Stimulated activated memory B cell treated with anti-CD40 and anti-IgM and Interleukin-4, amounts not matched to agents 10 μg/mL and 1 μg/mL and 100 μg/mL, for 72 hours (primary cell): Measurements from ENCODE around the gene CNTNAP2.

ENCODE experiments used
- ATAC-seq: fragments of 150-1000 bp; cut with Tn5 transposase; 2 replicates; pipeline ENCODE4 v1.10.0; 2021
- H3K27ac Mint-ChIP-seq: one replicate; pipeline ENCODE4 v1.8.0; 2022; ENCODE audit warnings: mild to moderate bottlenecking, mixed read lengths
- H3K27me3 Mint-ChIP-seq: one replicate; pipeline ENCODE4 v1.8.0; 2022; ENCODE audit warnings: mixed read lengths
- H3K36me3 Mint-ChIP-seq: one replicate; pipeline ENCODE4 v1.8.0; 2022; ENCODE audit warnings: mixed read lengths
- H3K4me1 Mint-ChIP-seq: one replicate; pipeline ENCODE4 v1.8.0; 2022; ENCODE audit warnings: mixed read lengths
- H3K4me3 Mint-ChIP-seq: one replicate; pipeline ENCODE4 v1.8.0; 2022; ENCODE audit warnings: mild to moderate bottlenecking, moderate library complexity, mixed read lengths
- H3K9me3 Mint-ChIP-seq: one replicate; pipeline ENCODE4 v1.8.0; 2022; ENCODE audit warnings: mixed read lengths

Gene CNTNAP2

DNA sequence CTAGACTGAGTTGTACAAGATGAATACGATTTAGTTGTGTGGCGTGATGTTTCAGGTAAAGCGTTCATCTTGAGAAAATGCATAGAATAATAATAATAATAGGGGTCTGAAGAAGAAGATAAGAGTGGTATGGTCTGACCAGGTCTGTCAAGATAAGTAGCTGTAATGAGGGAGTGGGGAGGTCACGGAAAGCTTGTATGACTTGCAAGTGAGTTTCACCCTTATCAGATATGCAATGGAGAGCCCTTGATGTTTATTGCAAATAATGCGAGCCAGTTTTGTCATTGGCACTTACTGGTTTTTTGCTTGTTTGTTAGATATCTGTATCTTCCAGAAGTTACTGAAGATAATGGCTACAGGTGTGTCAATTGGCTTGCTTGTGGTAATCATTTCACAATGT lies 611.5 kb downstream of the CNTNAP2 start:
- ATAC-seq, result no peak
- Mint-ChIP-seq H3K27ac (no peak overlapping the region), H3K4me1 (no peaks in the 10 kb centered on the region), H3K4me3 (no peak overlapping the region), H3K36me3 (no peaks in the 10 kb centered on the region), H3K27me3 (no peaks in the 10 kb centered on the region), H3K9me3 (no peaks in the 10 kb centered on the region)

- no peak overlapping the region for H3K4me3 Mint-ChIP-seq
- H3K9me3 Mint-ChIP-seq, result no peaks in the 10 kb centered on the region
- H3K36me3 Mint-ChIP-seq, result no peaks in the 10 kb centered on the region
- no peak overlapping the region for H3K27ac Mint-ChIP-seq
- no peaks in the 10 kb centered on the region for H3K4me1 Mint-ChIP-seq
- no peak for ATAC-seq
- no peaks in the 10 kb centered on the region for H3K27me3 Mint-ChIP-seq
These were observed 612.0 kb downstream of the CNTNAP2 start for GRCh38 chr7:146728611-146729010.

DNA sequence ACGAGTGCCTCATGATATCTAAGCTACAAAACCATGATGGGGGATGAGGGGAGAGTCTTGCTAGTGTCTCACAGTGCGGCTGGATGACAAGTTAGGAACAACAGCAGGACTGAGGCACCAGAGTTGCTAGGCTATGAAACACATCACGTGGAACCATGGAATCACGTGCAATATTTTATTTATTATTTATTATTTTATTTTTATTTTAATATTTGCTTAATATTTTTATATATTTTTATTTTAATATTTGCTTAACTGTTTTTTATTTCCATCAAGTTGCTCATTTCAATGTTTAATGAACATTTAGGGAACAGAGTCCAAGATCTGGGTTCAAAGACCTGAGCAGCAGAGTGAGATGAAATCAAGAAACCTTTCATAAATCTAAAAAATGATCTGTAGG lies 614.6 kb downstream of the CNTNAP2 start:
- Mint-ChIP-seq H3K4me3 (no peak overlapping the region), H3K4me1 (no peaks in the 10 kb centered on the region), H3K36me3 (no peaks in the 10 kb centered on the region), H3K9me3 (no peaks in the 10 kb centered on the region), H3K27me3 (no peaks in the 10 kb centered on the region), H3K27ac (no peak overlapping the region)
- no peak for ATAC-seq

DNA sequence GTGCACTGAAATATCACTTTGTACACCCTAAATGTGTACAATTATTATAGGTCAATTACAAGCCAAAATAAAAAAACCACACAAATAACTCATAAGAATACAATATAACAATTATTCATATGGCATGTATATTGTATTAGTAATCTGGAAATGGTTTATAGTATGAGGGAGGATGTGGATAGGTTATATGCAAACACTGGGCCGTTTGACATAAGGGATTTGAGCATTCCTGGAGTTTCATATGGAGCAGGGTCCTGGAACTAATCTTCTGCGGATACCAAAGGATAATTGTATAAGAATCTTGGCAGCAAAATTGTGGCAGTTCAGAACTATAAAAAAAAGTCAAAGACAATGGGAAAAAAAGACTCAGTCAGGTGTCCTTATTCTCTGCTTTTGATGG lies 619.4 kb downstream of the CNTNAP2 start:
- H3K9me3 Mint-ChIP-seq, result no peaks in the 10 kb centered on the region
- H3K27me3 Mint-ChIP-seq, result no peaks in the 10 kb centered on the region
- no peak for ATAC-seq
- no peaks in the 10 kb centered on the region for H3K4me1 Mint-ChIP-seq
- no peak overlapping the region for H3K27ac Mint-ChIP-seq
- no peaks in the 10 kb centered on the region for H3K36me3 Mint-ChIP-seq
- no peak overlapping the region for H3K4me3 Mint-ChIP-seq

GRCh38 chr7:146736446-146737190 lies 620.0 kb downstream of the CNTNAP2 start:
- Mint-ChIP-seq H3K36me3 (no peaks in the 10 kb centered on the region), H3K9me3 (peaks cover 3% of the 10 kb centered on the region), H3K4me1 (no peaks in the 10 kb centered on the region), H3K27me3 (no peaks in the 10 kb centered on the region), H3K4me3 (no peak overlapping the region), H3K27ac (no peak overlapping the region)
- no peak for ATAC-seq

GRCh38 chr7:146740039-146740438 lies 623.4 kb downstream of the CNTNAP2 start:
- H3K27ac Mint-ChIP-seq, result no peak overlapping the region

GRCh38 chr7:146741911-146742310 lies 625.3 kb downstream of the CNTNAP2 start:
- Mint-ChIP-seq H3K9me3 (peaks cover 8% of the 10 kb centered on the region), H3K36me3 (no peaks in the 10 kb centered on the region), H3K4me3 (no peak overlapping the region), H3K27me3 (no peaks in the 10 kb centered on the region), H3K27ac (no peak overlapping the region), H3K4me1 (no peaks in the 10 kb centered on the region)
- no peak for ATAC-seq

More at GRCh38 chr7:146740039-146740438, 623.4 kb downstream of the CNTNAP2 start:
- no peaks in the 10 kb centered on the region for H3K27me3 Mint-ChIP-seq
- H3K36me3 Mint-ChIP-seq, result no peaks in the 10 kb centered on the region
- H3K4me1 Mint-ChIP-seq, result no peaks in the 10 kb centered on the region
- H3K9me3 Mint-ChIP-seq, result peaks cover 8% of the 10 kb centered on the region
- H3K4me3 Mint-ChIP-seq, result no peak overlapping the region
- no peak for ATAC-seq

DNA sequence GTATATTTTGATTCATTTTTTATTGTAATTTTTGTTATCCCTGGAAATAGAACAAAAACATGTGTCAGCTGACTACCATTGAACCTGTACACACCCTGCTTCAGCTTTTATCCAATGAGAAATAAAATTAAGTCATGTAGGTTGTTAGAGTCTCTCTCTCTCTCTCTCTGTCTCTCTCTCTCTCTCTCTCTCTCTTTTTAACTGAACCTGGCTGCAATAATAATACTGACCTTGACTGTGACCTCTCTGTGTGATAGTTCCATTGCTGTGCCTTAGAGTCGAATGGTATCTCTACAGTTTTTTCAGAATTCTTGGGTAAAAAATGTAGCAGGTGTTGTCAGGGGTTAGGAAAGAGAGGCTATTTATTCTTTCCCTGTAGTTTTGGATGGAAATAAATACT lies 637.8 kb downstream of the CNTNAP2 start:
- Mint-ChIP-seq H3K4me3 (no peak overlapping the region), H3K27me3 (no peaks in the 10 kb centered on the region), H3K36me3 (no peaks in the 10 kb centered on the region), H3K4me1 (no peaks in the 10 kb centered on the region), H3K27ac (no peak overlapping the region), H3K9me3 (peaks cover 12% of the 10 kb centered on the region)
- ATAC-seq, result no peak

GRCh38 chr7:146755585-146755984 lies 639.0 kb downstream of the CNTNAP2 start:
- Mint-ChIP-seq H3K36me3 (no peaks in the 10 kb centered on the region), H3K4me3 (no peak overlapping the region), H3K27me3 (no peaks in the 10 kb centered on the region), H3K9me3 (peaks cover 12% of the 10 kb centered on the region), H3K4me1 (no peaks in the 10 kb centered on the region), H3K27ac (no peak overlapping the region)
- no peak for ATAC-seq

DNA sequence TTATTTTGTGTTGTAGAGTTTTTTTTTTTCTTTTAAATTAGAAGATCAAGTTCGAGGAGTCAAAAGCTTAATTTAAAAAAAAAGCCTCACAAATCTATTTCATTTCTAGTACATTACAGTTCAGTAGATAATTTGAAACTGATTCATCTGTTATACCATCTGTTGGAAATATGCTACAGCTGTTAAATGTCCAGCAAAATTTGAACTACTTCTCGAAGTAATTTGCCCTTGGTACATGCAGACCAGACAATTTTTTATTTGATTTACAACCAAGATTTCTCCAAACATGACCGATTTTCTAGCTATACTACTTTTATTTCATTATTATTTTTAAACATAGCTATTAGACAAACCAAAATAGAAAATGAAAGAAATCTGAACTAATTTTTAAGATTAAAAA lies 647.9 kb downstream of the CNTNAP2 start:
- H3K9me3 Mint-ChIP-seq, result peaks cover 4% of the 10 kb centered on the region
- ATAC-seq, result no peak
- no peak overlapping the region for H3K27ac Mint-ChIP-seq
- no peak overlapping the region for H3K4me3 Mint-ChIP-seq
- H3K4me1 Mint-ChIP-seq, result no peaks in the 10 kb centered on the region
- H3K36me3 Mint-ChIP-seq, result no peaks in the 10 kb centered on the region
- no peaks in the 10 kb centered on the region for H3K27me3 Mint-ChIP-seq

- Mint-ChIP-seq H3K4me3 (no peak overlapping the region), H3K4me1 (no peaks in the 10 kb centered on the region), H3K9me3 (no peaks in the 10 kb centered on the region), H3K27ac (no peak overlapping the region), H3K27me3 (no peaks in the 10 kb centered on the region), H3K36me3 (no peaks in the 10 kb centered on the region)
- no peak for ATAC-seq
These were observed 652.4 kb downstream of the CNTNAP2 start for GRCh38 chr7:146768957-146769356.

DNA sequence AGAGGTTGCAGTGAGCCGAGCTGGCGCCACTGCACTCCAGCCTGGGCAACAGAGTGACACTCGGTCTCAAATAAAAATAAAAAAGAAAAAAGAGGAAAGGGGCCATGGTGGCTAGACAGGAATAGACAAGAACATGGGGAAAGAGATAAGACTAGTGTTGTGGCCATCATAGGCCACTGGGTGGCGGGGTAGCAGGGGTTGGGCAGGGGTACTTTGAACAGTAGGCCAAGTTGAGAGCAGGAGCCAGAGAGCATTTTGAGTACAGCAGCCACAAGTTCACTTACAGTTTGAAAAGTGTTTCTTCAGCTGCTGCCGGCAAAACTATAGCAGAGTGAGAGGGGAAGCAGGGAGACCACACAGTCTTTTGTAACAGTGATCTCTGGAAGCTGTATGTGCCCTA lies 656.0 kb downstream of the CNTNAP2 start:
- Mint-ChIP-seq H3K27me3 (no peaks in the 10 kb centered on the region), H3K4me1 (no peaks in the 10 kb centered on the region), H3K4me3 (no peak overlapping the region), H3K36me3 (no peaks in the 10 kb centered on the region), H3K9me3 (no peaks in the 10 kb centered on the region), H3K27ac (no peak overlapping the region)
- ATAC-seq, result no peak

DNA sequence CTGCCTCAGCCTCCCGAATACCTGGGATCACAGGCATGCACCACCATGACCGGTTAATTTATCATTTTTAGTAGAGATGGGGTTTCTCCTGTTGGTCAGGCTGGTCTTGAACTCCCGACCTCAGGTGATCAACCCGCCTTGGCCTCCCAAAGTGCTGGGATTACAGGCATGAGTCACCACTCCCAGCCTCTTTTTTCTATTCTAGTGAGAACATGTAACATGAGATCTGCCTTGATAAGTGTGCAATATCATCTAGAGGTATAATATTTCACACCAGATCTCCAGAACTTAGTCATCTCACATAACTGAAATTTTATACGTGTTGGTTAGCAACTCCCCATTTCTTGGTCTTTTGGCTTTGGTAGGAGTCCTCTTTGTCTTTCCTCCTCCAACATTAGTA lies 656.9 kb downstream of the CNTNAP2 start:
- no peak for ATAC-seq
- Mint-ChIP-seq H3K36me3 (no peaks in the 10 kb centered on the region), H3K27ac (no peak overlapping the region), H3K4me3 (no peak overlapping the region), H3K27me3 (no peaks in the 10 kb centered on the region), H3K4me1 (no peaks in the 10 kb centered on the region), H3K9me3 (no peaks in the 10 kb centered on the region)

DNA sequence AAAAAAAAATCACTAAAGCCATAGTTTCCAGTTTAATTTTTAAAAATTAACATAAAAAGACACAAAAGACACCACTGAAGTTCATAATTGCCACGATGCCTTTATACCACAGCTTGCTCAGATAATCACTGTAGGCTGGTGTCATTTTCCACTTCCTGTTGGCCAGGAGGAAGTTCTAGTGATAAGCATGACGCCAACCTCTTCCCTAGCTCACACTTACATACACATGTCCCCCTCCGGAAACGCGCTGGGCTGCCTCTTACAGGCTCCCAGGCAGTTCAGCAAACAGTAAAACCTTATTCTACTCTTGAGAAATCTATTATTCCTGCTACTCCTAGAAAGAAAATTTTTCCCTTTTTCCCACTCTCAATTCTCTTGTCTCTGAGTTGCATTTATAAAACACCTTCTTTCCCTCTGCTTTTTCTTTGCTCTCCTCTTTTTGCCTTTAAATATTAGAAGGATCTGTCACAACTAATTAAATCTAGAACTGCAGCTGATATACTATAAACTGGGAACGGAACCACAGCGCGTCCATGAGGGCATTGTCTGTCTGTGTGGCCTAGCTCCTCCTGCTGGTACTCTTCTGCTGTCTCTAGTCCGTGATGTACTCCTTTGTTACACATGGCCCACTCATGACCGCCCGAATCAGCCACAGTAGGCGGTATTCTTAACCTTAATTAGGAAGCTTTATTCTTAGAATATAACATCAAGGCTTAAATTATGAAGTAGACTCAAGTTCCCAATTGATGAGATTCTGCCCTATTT lies 664.9 kb downstream of the CNTNAP2 start:
- no peak overlapping the region for H3K27ac Mint-ChIP-seq

DNA sequence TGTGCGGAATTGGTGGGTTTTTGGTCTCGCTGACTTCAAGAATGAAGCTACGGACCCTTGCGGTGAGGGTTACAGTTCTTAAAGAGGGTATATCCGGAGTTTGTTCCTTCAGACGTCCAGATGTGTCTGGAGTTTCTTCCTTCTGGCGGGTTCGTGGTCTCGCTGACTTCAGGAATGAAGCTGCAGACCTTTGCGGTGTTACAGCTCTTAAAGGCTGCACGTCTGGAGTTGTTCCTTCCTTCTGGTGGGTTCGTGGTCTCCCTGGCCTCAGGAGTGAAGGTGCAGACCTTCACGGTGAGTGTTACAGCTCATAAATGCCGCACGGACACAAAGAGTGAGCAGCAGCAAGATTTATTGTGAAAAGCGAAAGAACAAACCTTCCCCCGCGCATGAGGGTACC lies 670.7 kb downstream of the CNTNAP2 start:
- Mint-ChIP-seq H3K27ac (no peak overlapping the region), H3K27me3 (no peaks in the 10 kb centered on the region), H3K9me3 (no peaks in the 10 kb centered on the region), H3K4me3 (no peak overlapping the region), H3K36me3 (no peaks in the 10 kb centered on the region), H3K4me1 (no peaks in the 10 kb centered on the region)
- ATAC-seq, result no peak

More for the DNA sequence above, 664.9 kb downstream of the CNTNAP2 start:
- Mint-ChIP-seq H3K4me1 (no peaks in the 10 kb centered on the region), H3K27me3 (no peaks in the 10 kb centered on the region), H3K36me3 (no peaks in the 10 kb centered on the region), H3K9me3 (no peaks in the 10 kb centered on the region), H3K4me3 (no peak overlapping the region)
- ATAC-seq, result no peak

GRCh38 chr7:146788008-146788407 lies 671.4 kb downstream of the CNTNAP2 start:
- Mint-ChIP-seq H3K4me3 (no peak overlapping the region), H3K27ac (no peak overlapping the region), H3K27me3 (no peaks in the 10 kb centered on the region), H3K36me3 (no peaks in the 10 kb centered on the region), H3K4me1 (no peaks in the 10 kb centered on the region), H3K9me3 (no peaks in the 10 kb centered on the region)
- no peak for ATAC-seq
